WTC11 (cell line): ENCODE data around the gene ZNF488. TPM values are rescaled to one million over a fixed set of nuclear protein-coding genes. Genes with fewer than 3 reads are reported as not detected.

ENCODE experiments used
- ATAC-seq: fragments of 200-7000 bp; cut with Tn5 transposase; 2 replicates; pipeline ENCODE4 v1.10.0; 2021; ENCODE audit warnings: mild to moderate bottlenecking, moderate library complexity
- CTCF ChIA-PET: fragments of 300-600 bp; sonication (Branson Sonifier 250); formaldehyde crosslinking; loops from one replicate; lab custom pipeline; 2021; ENCODE audit warnings: antibody characterized with exemption; lab: Charles Lee
- POLR2A ChIA-PET: fragments of 350-600 bp; sonication (Branson Sonifier 250); formaldehyde crosslinking; loops from one replicate; lab custom pipeline; 2021; ENCODE audit warnings: antibody characterized with exemption; lab: Charles Lee
- DNase-seq: peaks from one replicate; pipeline ENCODE4 v3.0.0; 2021; ENCODE audit warnings: low spot score
- H3K27ac Mint-ChIP-seq: 2 replicates; pipeline ENCODE4 v1.8.0; 2021; ENCODE audit warnings: mixed read lengths
- H3K27me3 Mint-ChIP-seq: 2 replicates; pipeline ENCODE4 v1.8.0; 2021; ENCODE audit warnings: low read depth, mild to moderate bottlenecking, moderate library complexity, mixed read lengths
- H3K36me3 Mint-ChIP-seq: 2 replicates; pipeline ENCODE4 v1.8.0; 2021; ENCODE audit warnings: mixed read lengths
- H3K4me1 Mint-ChIP-seq: 2 replicates; pipeline ENCODE4 v1.8.0; 2022; ENCODE audit warnings: mixed read lengths
- H3K4me3 Mint-ChIP-seq: 2 replicates; pipeline ENCODE4 v1.8.0; 2021; ENCODE audit warnings: mild to moderate bottlenecking, moderate library complexity, mixed read lengths
- H3K9me3 Mint-ChIP-seq: 2 replicates; pipeline ENCODE4 v1.8.0; 2021; ENCODE audit warnings: mixed read lengths
- AR ChIP-seq: fragments of 250-450 bp; sonication (Bioruptor Pico); IDR thresholded peaks from 2 replicates; pipeline ENCODE4 v1.9.0; 2021; ENCODE audit warnings: mild to moderate bottlenecking
- ATF1 ChIP-seq: sonication (generic); formaldehyde crosslinking; IDR thresholded peaks from 2 replicates; pipeline ENCODE4 v1.8.1; 2023; ENCODE audit warnings: mild to moderate bottlenecking, moderate library complexity, missing genetic modification reagents
- ATF2 ChIP-seq: sonication (generic); formaldehyde crosslinking; IDR thresholded peaks from 2 replicates; pipeline ENCODE4 v1.8.1; 2022; ENCODE audit warnings: low read depth, missing genetic modification reagents, borderline replicate concordance
- ATF6 ChIP-seq: sonication (generic); formaldehyde crosslinking; IDR thresholded peaks from 2 replicates; pipeline ENCODE4 v1.8.1; 2023; ENCODE audit warnings: mild to moderate bottlenecking, missing genetic modification reagents
- CBFB ChIP-seq: sonication (generic); formaldehyde crosslinking; IDR thresholded peaks from 2 replicates; pipeline ENCODE4 v1.8.1; 2022; ENCODE audit warnings: mild to moderate bottlenecking, low read depth, missing genetic modification reagents
- CTCF ChIP-seq: fragments of 200-600 bp; IDR thresholded peaks from 2 replicates; pipeline ENCODE4 v1.8.0; 2022; ENCODE audit warnings: antibody characterized with exemption
- ERG ChIP-seq: fragments of 250-450 bp; sonication (Bioruptor Pico); IDR thresholded peaks from 2 replicates; pipeline ENCODE4 v1.8.0; 2021; ENCODE audit warnings: mild to moderate bottlenecking
- FOXJ3 ChIP-seq: sonication (generic); formaldehyde crosslinking; IDR thresholded peaks from 2 replicates; pipeline ENCODE4 v1.9.0; 2021; ENCODE audit warnings: missing genetic modification reagents, mild to moderate bottlenecking, borderline replicate concordance
- FOXK1 ChIP-seq: sonication (generic); formaldehyde crosslinking; IDR thresholded peaks from 2 replicates; pipeline ENCODE4 v1.8.0; 2022; ENCODE audit warnings: mild to moderate bottlenecking, moderate library complexity, missing genetic modification reagents
- FOXP4 ChIP-seq: sonication (generic); formaldehyde crosslinking; IDR thresholded peaks from 2 replicates; pipeline ENCODE4 v1.8.0; 2022; ENCODE audit warnings: mild to moderate bottlenecking, missing genetic modification reagents
- GRHL2 ChIP-seq: fragments of 250-450 bp; sonication (Bioruptor Pico); IDR thresholded peaks from 2 replicates; pipeline ENCODE4 v1.8.0; 2022; ENCODE audit warnings: mild to moderate bottlenecking, moderate library complexity; ENCODE audit not compliant: insufficient replicate concordance, severe bottlenecking
- JAZF1 ChIP-seq: fragments of 250-450 bp; sonication (Bioruptor Pico); IDR thresholded peaks from 2 replicates; pipeline ENCODE4 v1.9.0; 2021; ENCODE audit warnings: moderate library complexity, mild to moderate bottlenecking, inconsistent platforms
- NFE2L1 ChIP-seq: sonication (generic); formaldehyde crosslinking; IDR thresholded peaks from 2 replicates; pipeline ENCODE4 v1.8.1; 2023; ENCODE audit warnings: missing genetic modification reagents
- NR1H2 ChIP-seq: sonication (generic); formaldehyde crosslinking; IDR thresholded peaks from 2 replicates; pipeline ENCODE4 v1.9.0; 2021; ENCODE audit warnings: mild to moderate bottlenecking, moderate library complexity, missing genetic modification reagents
- RELA ChIP-seq: sonication (generic); formaldehyde crosslinking; IDR thresholded peaks from 2 replicates; pipeline ENCODE4 v1.8.1; 2022; ENCODE audit warnings: missing genetic modification reagents, mild to moderate bottlenecking, borderline replicate concordance
- RORB ChIP-seq: fragments of 250-450 bp; sonication (Bioruptor Pico); IDR thresholded peaks from 2 replicates; pipeline ENCODE4 v1.9.0; 2021; ENCODE audit warnings: mild to moderate bottlenecking
- SOX15 ChIP-seq: fragments of 250-450 bp; sonication (Bioruptor Pico); IDR thresholded peaks from 2 replicates; pipeline ENCODE4 v1.9.0; 2021; ENCODE audit warnings: mild to moderate bottlenecking
- TCF7 ChIP-seq: sonication (generic); formaldehyde crosslinking; IDR thresholded peaks from 2 replicates; pipeline ENCODE4 v1.8.0; 2022; ENCODE audit warnings: mild to moderate bottlenecking, low read depth, missing genetic modification reagents, moderate library complexity
- ZNF423 ChIP-seq: fragments of 250-450 bp; sonication (Bioruptor Pico); IDR thresholded peaks from 2 replicates; pipeline ENCODE4 v2.1.2; 2022; ENCODE audit warnings: mild to moderate bottlenecking, moderate library complexity
- ZNF512 ChIP-seq: sonication (generic); formaldehyde crosslinking; IDR thresholded peaks from 2 replicates; pipeline ENCODE4 v1.8.1; 2022; ENCODE audit warnings: missing genetic modification reagents, borderline replicate concordance
- total RNA-seq: library from RNA; stranded (reverse); gene quantifications from 3 replicates; pipeline ENCODE4 v1.2.3, GENCODE V29; 2021

ZNF488 gene
- total RNA-seq, 1 experiment from 2014 or later, result 8.7 TPM

- Mint-ChIP-seq H3K4me3 (no peak overlapping the region), H3K9me3 (peaks cover 6% of the 10 kb centered on the region), H3K4me1 (peaks cover 6% of the 10 kb centered on the region; the same call in 1 of the 2 replicates), H3K27ac (no peak overlapping the region), H3K27me3 (peaks cover 3% of the 10 kb centered on the region; the same call in 1 of the 2 replicates), H3K36me3 (no peaks in the 10 kb centered on the region)
- DNase-seq, result no peak
- ChIA-PET POLR2A (no interaction called here), CTCF (interaction anchor here (0.8 to 1.1 kb wide), 2 partner anchors 8 to 44 kb away, joined by 3 read pairs; no protein-coding TSS in a partner anchor)
- no peak for ATAC-seq
- TF ChIP-seq CTCF (no peak), JAZF1 (CRISPR knock-in tag) (no peak), ATF6 (CRISPR knock-in tag) (no peak), ZNF512 (CRISPR knock-in tag) (no peak)
Observed at GRCh38 chr10:47396311-47396717, 12.2 kb upstream of the ZNF488 start.

GRCh38 chr10:47389619-47390018 lies 5.5 kb upstream of the ZNF488 start:
- H3K36me3 Mint-ChIP-seq, result peaks cover 21% of the 10 kb centered on the region
- CTCF ChIA-PET, result no interaction called here
- DNase-seq (no peak), ATAC-seq (no peak)
- peaks cover 26% of the 10 kb centered on the region for H3K9me3 Mint-ChIP-seq
- POLR2A ChIA-PET, result no interaction called here
- H3K4me1 Mint-ChIP-seq, result peaks cover 4% of the 10 kb centered on the region
- no peak overlapping the region for H3K27ac Mint-ChIP-seq
- H3K27me3 Mint-ChIP-seq, result peaks cover 15% of the 10 kb centered on the region
- no peak overlapping the region for H3K4me3 Mint-ChIP-seq
- TF ChIP-seq FOXK1 (CRISPR knock-in tag) (no peak), CBFB (CRISPR knock-in tag) (no peak), AR (CRISPR knock-in tag) (no peak), NR1H2 (CRISPR knock-in tag) (no peak), RORB (CRISPR knock-in tag) (no peak), ATF1 (no peak), FOXJ3 (CRISPR knock-in tag) (no peak), GRHL2 (no peak), TCF7 (CRISPR knock-in tag) (no peak), ZNF423 (CRISPR knock-in tag) (no peak), ERG (CRISPR knock-in tag) (no peak), CTCF (no peak), RELA (CRISPR knock-in tag) (no peak), ATF2 (CRISPR knock-in tag) (no peak), FOXP4 (CRISPR knock-in tag) (no peak), NFE2L1 (CRISPR knock-in tag) (no peak), SOX15 (no peak)
